Ascending aorta (tissue), 2 donors: ENCODE results near the gene WDR45B. TPM values are rescaled to one million over a fixed set of nuclear protein-coding genes. Genes with fewer than 3 reads are reported as not detected.

Experiments
- DNase-seq, 2 donors: peaks; one replicate each; pipeline ENCODE4 v3.0.0-alpha.2; 2019; ENCODE audit warnings: low spot score in 2 of 2
- H3K27ac ChIP-seq, 2 donors: fragments of 200-600 bp; sonication (generic); one replicate each; pipeline ENCODE4 v1.5.1; 2016 to 2017; ENCODE audit warnings: mild to moderate bottlenecking in 1 of 2
- H3K27me3 ChIP-seq: fragments of 200-600 bp; sonication (generic); one replicate; pipeline ENCODE4 v1.5.1; 2017
- H3K36me3 ChIP-seq, 2 donors: fragments of 200-600 bp; sonication (generic); one replicate each; pipeline ENCODE4 v1.5.1; 2016
- H3K4me1 ChIP-seq, 2 donors: fragments of 200-600 bp; sonication (generic); one replicate each; pipeline ENCODE4 v1.5.1; 2016 to 2017; ENCODE audit warnings: mild to moderate bottlenecking in 1 of 2
- H3K4me3 ChIP-seq, 2 donors: fragments of 200-600 bp; sonication (generic); one replicate each; pipeline ENCODE4 v1.5.1; 2016 to 2017; ENCODE audit warnings: mild to moderate bottlenecking in 1 of 2
- H3K9me3 ChIP-seq, 2 donors: fragments of 200-600 bp; sonication (generic); one replicate each; pipeline ENCODE4 v1.5.1; 2016
- CTCF ChIP-seq, 3 experiments: fragments of 200-600 bp in 2 of 3; fragments of 450-650 bp in 1 of 3; sonication (generic) in 2 of 3; IDR thresholded peaks; one replicate each; pipeline ENCODE4 v1.5.1; 2016 to 2019; ENCODE audit warnings: antibody characterized with exemption in 3 of 3, mild to moderate bottlenecking in 1 of 3, moderate library complexity in 1 of 3
- intact Hi-C: fragments of 100-400 bp; cut with DNase I; formaldehyde crosslinking; loops from one replicate; pipeline ENCODE4 v1.15.1; 2023
- total RNA-seq: library from RNA; depleted of rRNA; stranded (reverse); fragments of >200 nt; gene quantifications from one replicate; pipeline ENCODE4 v1.1.0, GENCODE V29; 2016

The WDR45B gene
- total RNA-seq, 1 donor from 2014 or later, result 53.7 TPM

GRCh38 chr17:82648742-82649331, 593 bp upstream of the WDR45B start:
- intact Hi-C loops, result loop anchor here (1.0 to 2.0 kb wide), 6 partner anchors 49 to 198 kb away; partner anchors contain the start of genes CYBC1, FN3KRP, NARF and RAB40B
- peaks cover 5 to 6% of the 10 kb centered on the region in 2 donors for H3K36me3 ChIP-seq
- no peak for TF ChIP-seq CTCF (IDR thresholded peaks at IDR 0.05)
- H3K27ac ChIP-seq, result peak overlapping the region; percentile 43 to 67
- peak overlapping the region in 1 of 2 donors; percentile 62 for H3K4me3 ChIP-seq
- peaks cover 6 to 20% of the 10 kb centered on the region in 2 donors for H3K4me1 ChIP-seq
- peak in 1 of 2 donors; percentile 82 for DNase-seq
- no peaks in the 10 kb centered on the region for H3K27me3 ChIP-seq
- no peaks in the 10 kb centered on the region for H3K9me3 ChIP-seq

GRCh38 chr17:82647593-82648164, 565 bp downstream of the WDR45B start:
- DNase-seq, result peak in 1 of 2 donors; percentile 71
- TF ChIP-seq CTCF (IDR thresholded peaks at IDR 0.05), result no peak
- Histone ChIP-seq H3K4me3 (peak overlapping the region; percentile 69 to 100), H3K36me3 (peaks cover 13 to 17% of the 10 kb centered on the region in 2 donors), H3K27me3 (no peaks in the 10 kb centered on the region), H3K27ac (peak overlapping the region; percentile 87 to 100), H3K9me3 (no peaks in the 10 kb centered on the region), H3K4me1 (peaks cover 6 to 20% of the 10 kb centered on the region in 2 donors)
- intact Hi-C loops, result loop anchor here (1.0 to 2.0 kb wide), 6 partner anchors 51 to 197 kb away; partner anchors contain the start of genes CYBC1, FN3KRP, NARF and RAB40B

- Histone ChIP-seq H3K36me3 (peaks cover 24 to 38% of the 10 kb centered on the region in 2 donors), H3K9me3 (no peaks in the 10 kb centered on the region), H3K27me3 (no peaks in the 10 kb centered on the region), H3K27ac (no peak overlapping the region), H3K4me1 (peaks cover 6 to 20% of the 10 kb centered on the region in 2 donors), H3K4me3 (no peak overlapping the region)
- intact Hi-C loops, result no loop called here
- DNase-seq, result no peak
- no peak for TF ChIP-seq CTCF (IDR thresholded peaks at IDR 0.05)
Measured at GRCh38 chr17:82645516-82645915, 2.7 kb downstream of the WDR45B start.

- Histone ChIP-seq H3K36me3 (peaks cover 30 to 50% of the 10 kb centered on the region in 2 donors), H3K27ac (no peak overlapping the region), H3K4me3 (no peak overlapping the region), H3K4me1 (peaks cover 6 to 20% of the 10 kb centered on the region in 2 donors), H3K9me3 (no peaks in the 10 kb centered on the region), H3K27me3 (no peaks in the 10 kb centered on the region)
- TF ChIP-seq CTCF (IDR thresholded peaks at IDR 0.05), result no peak
- intact Hi-C loops, result no loop called here
- no peak for DNase-seq
Measured at GRCh38 chr17:82644148-82644547, 4.1 kb downstream of the WDR45B start.

GRCh38 chr17:82642022-82642421, 6.2 kb downstream of the WDR45B start:
- intact Hi-C loops, result no loop called here
- no peak overlapping the region for H3K4me3 ChIP-seq

More at GRCh38 chr17:82642022-82642421, 6.2 kb downstream of the WDR45B start:
- no peak for TF ChIP-seq CTCF (IDR thresholded peaks at IDR 0.05)
- H3K9me3 ChIP-seq, result no peaks in the 10 kb centered on the region
- peaks cover 30 to 56% of the 10 kb centered on the region in 2 donors for H3K36me3 ChIP-seq
- no peaks in the 10 kb centered on the region for H3K27me3 ChIP-seq
- DNase-seq, result no peak
- H3K27ac ChIP-seq, result no peak overlapping the region
- H3K4me1 ChIP-seq, result peaks cover 6 to 13% of the 10 kb centered on the region in 2 donors
